TTC549 (cell line): Measurements from ENCODE around the gene OSR1.
"Not testable (repeated sequence)": the region's sequence is repeated elsewhere in the genome, so short reads cannot be mapped to it uniquely, and the experiment has no call there.

Source experiments
- FAIRE-seq: peaks from 2 replicates; lab custom pipeline; 2012; peaks lifted over from hg19 to GRCh38; lab: Jason Lieb, UNC

The OSR1 gene

GRCh38 chr2:19330436-19330835 lies 28.0 kb downstream of the OSR1 start:
- FAIRE-seq: no peak

DNA sequence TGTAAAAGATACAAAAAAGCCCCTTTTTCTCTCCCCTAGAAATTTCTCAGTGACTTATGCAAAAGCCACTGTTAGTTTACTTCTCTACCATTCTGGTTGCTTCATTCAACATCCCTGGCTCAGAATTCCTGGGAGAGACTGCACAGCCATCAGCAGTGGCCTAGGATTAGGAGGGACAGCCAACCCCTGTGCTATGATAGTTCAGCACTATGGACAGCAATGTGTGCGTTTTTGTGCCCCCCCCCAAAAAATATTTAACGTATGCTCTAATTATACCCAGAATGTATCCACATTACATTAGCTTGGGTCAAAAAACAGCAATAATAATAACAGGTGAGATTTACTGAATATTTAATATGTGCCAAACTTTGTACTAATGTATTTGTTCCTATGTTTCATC lies 29.0 kb downstream of the OSR1 start:
- FAIRE-seq: no peak

DNA sequence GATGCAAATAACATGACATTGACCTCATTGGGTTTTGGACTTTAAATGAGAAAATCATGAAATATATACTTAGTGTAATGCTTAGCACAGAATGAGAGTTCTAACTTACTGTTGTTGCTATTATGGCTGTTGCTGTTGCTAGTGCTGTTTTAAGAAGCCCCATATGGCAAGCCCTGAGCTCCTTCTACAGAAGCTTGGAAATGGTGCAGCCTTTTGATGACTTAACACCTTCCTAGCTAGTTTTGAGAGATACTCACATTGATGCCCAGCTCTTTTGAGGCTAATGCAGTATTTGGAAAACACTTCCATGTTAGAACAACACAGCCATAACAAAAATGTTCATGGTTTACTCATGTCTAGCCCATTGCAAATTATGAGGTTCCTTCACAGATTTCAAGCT lies 30.9 kb downstream of the OSR1 start:
- no peak for FAIRE-seq

GRCh38 chr2:19321946-19322345 lies 36.5 kb downstream of the OSR1 start:
- no peak for FAIRE-seq

DNA sequence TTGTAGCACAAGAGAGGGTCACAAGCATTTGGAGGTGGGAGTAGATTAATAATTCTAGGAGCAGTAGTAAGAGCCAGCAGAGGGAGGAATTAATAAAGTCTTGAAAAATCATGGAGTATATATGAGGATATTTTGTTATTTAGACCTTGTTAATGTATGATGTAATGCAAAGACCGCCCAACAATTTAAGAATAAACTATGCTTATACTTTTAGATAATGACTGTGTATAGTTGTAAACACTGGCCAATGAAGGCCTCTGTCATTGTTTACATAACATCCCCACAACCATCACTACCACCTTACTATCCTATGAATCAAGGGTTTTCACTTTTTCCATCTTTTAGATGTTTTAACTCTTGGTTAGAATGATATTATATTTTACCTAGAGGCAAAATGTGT lies 37.6 kb downstream of the OSR1 start:
- FAIRE-seq: no peak

- FAIRE-seq: no peak
These were observed 38.7 kb downstream of the OSR1 start for GRCh38 chr2:19319698-19320097.

DNA sequence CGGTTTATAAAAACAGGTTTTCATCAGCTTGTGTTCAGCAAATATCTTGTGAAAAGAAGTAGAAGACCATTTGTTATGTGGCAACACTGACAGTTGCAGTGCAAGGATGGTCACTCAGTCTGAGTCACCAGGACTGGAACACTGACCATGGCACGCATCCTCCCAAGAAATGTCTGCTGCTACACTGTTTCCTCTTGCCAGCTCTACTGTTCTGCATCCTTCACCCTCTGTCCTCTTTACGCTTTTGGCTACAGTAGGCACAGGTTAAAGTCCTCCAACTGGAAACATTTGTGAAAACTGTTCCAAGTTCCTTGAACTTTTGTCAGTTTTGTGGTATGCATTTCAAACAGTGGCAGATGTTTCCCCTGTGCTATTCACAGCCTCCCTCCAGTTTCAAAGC lies 39.4 kb downstream of the OSR1 start:
- no peak for FAIRE-seq

- no peak for FAIRE-seq
These were observed 44.9 kb downstream of the OSR1 start for GRCh38 chr2:19313553-19313952.

DNA sequence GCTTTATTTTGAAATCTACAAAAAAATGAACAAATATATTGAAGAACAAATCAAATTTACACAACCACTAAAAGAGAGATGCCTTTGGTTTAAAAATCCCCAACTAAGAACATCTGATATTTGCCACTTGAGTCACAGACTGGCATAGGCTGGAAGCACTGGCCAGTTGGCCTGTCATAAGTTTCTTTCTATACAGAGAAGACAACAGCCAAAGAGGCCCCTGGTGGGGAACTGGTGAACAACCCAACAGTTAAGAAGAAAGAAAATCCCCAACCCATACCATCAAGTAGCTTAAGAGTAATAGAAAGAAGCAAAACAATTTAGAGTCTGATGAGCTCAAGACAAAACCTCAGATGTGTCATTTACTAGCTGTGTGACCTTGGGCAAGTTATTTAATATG lies 45.5 kb downstream of the OSR1 start:
- no peak for FAIRE-seq

- FAIRE-seq: not testable (repeated sequence)
These were observed 52.4 kb downstream of the OSR1 start for GRCh38 chr2:19306065-19306464.

GRCh38 chr2:19305400-19306055 lies 52.9 kb downstream of the OSR1 start:
- FAIRE-seq: not testable (repeated sequence)

- FAIRE-seq: no peak
These were observed 56.7 kb downstream of the OSR1 start for GRCh38 chr2:19301706-19302105.
